BE2C (cell line): Measurements from ENCODE around the gene ZAR1.

Source experiments
- DNase-seq: peaks from one replicate; pipeline ENCODE4 v3.0.0-alpha.2; 2020
- H3K27me3 ChIP-seq: fragments of 250-450 bp; sonication (Bioruptor Pico); 2 replicates; pipeline ENCODE4 v1.5.1; 2020; ENCODE audit warnings: mild to moderate bottlenecking
- H3K36me3 ChIP-seq: fragments of 250-450 bp; sonication (Bioruptor Pico); 2 replicates; pipeline ENCODE4 v1.5.1; 2020; ENCODE audit warnings: mild to moderate bottlenecking
- H3K4me1 ChIP-seq: fragments of 250-450 bp; sonication (Bioruptor Pico); 2 replicates; pipeline ENCODE4 v1.5.1; 2020
- H3K4me3 ChIP-seq: 2 replicates; pipeline ENCODE4 v1.5.1; 2011; ENCODE audit warnings: low read depth, low read length
- H3K9me3 ChIP-seq: fragments of 250-450 bp; sonication (Bioruptor Pico); 2 replicates; pipeline ENCODE4 v1.5.1; 2020
- TF ChIP-seq, protein P1 (sequence below): IDR thresholded peaks from 2 replicates; pipeline ENCODE4 v1.5.1; 2012; ENCODE audit warnings: mild to moderate bottlenecking, low read depth, low read length

Gene ZAR1

DNA sequence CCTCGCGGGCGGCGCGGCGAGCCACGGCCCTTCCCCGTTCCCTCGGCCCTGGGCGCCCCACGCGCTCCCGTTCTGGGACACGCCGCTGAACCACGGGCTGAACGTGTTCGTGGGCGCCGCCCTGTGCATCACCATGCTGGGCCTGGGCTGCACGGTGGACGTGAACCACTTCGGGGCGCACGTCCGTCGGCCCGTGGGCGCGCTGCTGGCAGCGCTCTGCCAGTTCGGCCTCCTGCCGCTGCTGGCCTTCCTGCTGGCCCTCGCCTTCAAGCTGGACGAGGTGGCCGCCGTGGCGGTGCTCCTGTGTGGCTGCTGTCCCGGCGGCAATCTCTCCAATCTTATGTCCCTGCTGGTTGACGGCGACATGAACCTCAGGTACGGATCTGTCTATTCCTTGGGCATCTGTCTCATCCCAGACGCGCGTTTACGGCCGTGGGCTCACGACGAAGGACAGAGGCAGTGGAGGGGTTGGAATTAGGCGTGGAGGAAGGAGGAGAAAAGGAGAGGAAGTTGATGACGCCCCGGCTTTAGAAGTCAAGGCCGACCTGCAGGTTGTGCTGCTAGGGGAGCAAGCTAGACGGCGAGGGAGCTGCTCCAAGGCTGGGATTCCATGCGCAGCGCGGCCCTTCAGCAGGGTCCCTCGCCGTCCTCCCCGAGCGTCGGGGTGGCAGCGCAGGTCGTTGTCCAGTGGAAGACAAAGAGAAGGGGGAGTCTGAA is 6.1 kb upstream of the ZAR1 start:
- TF ChIP-seq, protein P1, sequence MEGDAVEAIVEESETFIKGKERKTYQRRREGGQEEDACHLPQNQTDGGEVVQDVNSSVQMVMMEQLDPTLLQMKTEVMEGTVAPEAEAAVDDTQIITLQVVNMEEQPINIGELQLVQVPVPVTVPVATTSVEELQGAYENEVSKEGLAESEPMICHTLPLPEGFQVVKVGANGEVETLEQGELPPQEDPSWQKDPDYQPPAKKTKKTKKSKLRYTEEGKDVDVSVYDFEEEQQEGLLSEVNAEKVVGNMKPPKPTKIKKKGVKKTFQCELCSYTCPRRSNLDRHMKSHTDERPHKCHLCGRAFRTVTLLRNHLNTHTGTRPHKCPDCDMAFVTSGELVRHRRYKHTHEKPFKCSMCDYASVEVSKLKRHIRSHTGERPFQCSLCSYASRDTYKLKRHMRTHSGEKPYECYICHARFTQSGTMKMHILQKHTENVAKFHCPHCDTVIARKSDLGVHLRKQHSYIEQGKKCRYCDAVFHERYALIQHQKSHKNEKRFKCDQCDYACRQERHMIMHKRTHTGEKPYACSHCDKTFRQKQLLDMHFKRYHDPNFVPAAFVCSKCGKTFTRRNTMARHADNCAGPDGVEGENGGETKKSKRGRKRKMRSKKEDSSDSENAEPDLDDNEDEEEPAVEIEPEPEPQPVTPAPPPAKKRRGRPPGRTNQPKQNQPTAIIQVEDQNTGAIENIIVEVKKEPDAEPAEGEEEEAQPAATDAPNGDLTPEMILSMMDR: peak; percentile 15; the same call in 1 of the 2 replicates
- Histone ChIP-seq H3K36me3 (peaks cover 47% of the 10 kb centered on the region), H3K9me3 (no peaks in the 10 kb centered on the region), H3K4me1 (peaks cover 34% of the 10 kb centered on the region), H3K27me3 (no peaks in the 10 kb centered on the region), H3K4me3 (peak overlapping the region; percentile 95)
- peak; percentile 59 for DNase-seq

DNA sequence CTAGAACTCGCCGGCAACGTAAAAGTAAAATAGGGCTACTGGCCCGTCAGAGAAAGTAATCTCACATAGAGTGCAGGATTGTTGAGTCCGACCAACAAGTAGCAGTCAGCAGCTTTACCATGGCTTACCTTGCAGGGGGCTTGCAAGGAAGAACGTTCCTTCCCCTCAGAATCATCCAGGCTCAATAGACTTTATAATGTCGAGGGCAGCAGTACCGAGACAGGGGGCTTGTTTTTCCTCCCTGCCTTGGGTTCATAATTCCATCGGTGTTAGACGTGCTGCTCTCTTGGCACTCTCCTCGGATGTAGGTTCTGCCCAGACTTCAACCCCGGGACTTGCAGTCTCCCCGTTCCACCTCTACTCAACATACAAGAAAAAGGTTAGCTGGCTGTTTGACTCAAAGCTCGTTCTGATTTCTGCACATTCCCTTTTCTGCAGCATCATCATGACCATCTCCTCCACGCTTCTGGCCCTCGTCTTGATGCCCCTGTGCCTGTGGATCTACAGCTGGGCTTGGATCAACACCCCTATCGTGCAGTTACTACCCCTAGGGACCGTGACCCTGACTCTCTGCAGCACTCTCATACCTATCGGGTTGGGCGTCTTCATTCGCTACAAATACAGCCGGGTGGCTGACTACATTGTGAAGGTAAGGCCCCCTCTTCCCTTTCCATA is 5.4 kb upstream of the ZAR1 start:
- TF ChIP-seq, protein P1: no peak
- Histone ChIP-seq H3K9me3 (no peaks in the 10 kb centered on the region), H3K4me3 (peak overlapping the region; percentile 95), H3K36me3 (peaks cover 54% of the 10 kb centered on the region), H3K27me3 (no peaks in the 10 kb centered on the region), H3K4me1 (peaks cover 32% of the 10 kb centered on the region)
- DNase-seq: no peak

DNA sequence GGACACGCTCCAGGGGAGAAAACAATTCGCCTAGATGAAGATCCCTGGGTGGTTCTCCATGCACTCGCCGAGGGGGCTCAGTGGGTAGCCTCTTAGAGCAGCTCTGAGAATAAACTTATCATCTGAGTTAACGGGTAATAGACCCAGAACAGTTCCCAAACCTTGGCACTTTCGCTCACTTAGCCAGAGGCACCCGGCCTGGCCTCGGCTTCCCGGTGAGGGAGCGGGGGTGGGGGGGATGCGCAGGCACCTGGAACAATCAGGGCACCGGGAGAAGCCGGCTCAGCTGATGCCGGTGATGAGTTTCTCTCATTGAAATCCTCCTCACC is 405 bp upstream of the ZAR1 start:
- Histone ChIP-seq H3K27me3 (no peaks in the 10 kb centered on the region), H3K4me1 (peaks cover 6% of the 10 kb centered on the region), H3K9me3 (no peaks in the 10 kb centered on the region), H3K36me3 (peaks cover 88% of the 10 kb centered on the region), H3K4me3 (no peak overlapping the region)
- TF ChIP-seq, protein P1: no peak
- DNase-seq: no peak

DNA sequence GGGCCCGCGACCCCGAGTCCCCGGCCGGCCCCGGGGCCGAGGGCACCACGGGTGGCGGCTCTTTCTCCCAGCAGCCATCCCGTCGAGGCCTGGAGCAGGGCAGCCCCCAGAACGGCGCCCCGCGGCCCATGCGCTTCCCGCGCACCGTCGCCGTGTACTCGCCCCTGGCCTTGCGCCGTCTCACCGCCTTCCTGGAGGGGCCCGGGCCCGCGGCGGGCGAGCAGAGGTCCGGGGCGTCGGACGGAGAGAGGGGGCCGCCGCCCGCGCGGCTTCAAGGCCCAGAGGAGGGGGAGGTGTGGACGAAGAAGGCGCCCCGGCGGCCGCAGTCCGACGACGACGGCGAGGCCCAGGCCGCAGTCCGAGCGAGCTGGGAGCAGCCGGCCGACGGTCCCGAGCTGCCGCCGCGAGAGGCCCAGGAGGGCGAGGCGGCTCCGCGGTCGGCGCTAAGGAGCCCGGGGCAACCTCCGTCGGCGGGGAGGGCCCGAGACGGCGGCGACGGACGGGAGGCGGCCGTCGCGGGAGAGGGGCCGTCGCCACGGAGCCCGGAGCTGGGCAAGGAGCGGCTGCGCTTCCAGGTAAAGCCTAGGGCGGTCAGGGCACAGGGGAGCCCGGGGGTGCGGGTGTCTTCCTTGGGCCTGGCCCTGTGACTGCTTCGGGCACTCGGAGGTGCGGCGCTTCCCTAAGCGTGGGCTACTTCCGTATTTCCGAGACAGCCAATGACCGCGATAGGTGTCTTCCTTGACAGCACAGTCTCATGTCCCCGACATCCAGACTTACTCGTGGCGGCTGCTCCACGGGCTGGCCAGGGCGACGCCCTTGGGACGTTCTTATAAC is 845 bp downstream of the ZAR1 start:
- no peak for DNase-seq
- no peak overlapping the region for H3K4me3 ChIP-seq
- no peaks in the 10 kb centered on the region for H3K27me3 ChIP-seq
- H3K36me3 ChIP-seq: peaks cover 89% of the 10 kb centered on the region
- TF ChIP-seq, protein P1: no peak
- H3K4me1 ChIP-seq: peaks cover 6% of the 10 kb centered on the region
- no peaks in the 10 kb centered on the region for H3K9me3 ChIP-seq

DNA sequence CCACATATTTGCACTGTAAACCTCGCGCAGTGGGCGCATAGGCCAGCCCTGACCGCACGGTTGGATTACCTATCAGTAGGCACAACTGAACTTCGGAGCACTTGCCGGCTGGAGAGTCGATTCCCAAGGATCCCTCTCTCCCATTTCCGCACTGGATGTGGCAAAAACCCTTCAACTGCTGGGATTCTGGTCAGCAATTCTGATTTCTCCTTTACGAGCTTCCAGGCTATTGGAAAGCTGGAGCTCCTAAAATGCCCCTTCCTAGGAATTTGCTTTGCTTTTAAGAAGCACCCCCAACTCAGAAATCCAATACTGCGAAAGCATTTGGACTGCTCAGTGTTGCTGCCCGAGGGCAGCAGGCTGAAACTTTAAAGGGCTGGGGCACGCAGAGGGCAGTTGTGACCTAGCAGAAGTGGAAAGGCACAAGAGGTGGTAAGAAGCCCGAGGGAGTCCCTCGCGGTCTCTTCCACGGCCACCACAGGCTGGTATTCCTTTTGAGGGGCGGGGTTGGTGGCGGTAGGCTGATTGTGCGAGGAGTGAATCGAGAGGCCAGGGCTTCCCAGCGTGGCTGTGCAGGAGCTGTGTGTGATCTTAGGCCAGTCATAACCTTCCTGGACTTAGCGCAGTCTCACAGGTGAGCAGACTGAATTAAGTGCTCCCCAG is 1.6 kb downstream of the ZAR1 start:
- Histone ChIP-seq H3K4me3 (no peak overlapping the region), H3K27me3 (no peaks in the 10 kb centered on the region), H3K36me3 (peaks cover 91% of the 10 kb centered on the region), H3K4me1 (peaks cover 6% of the 10 kb centered on the region), H3K9me3 (no peaks in the 10 kb centered on the region)
- no peak for DNase-seq
- TF ChIP-seq, protein P1: no peak
